Pancreas (tissue), 10 donors: ENCODE data around the gene OR51M1. TPM values are rescaled to one million over a fixed set of nuclear protein-coding genes. Genes with fewer than 3 reads are reported as not detected.

Experiments
- ATAC-seq, 4 donors: fragments of 200-7000 bp; cut with Tn5 transposase; one replicate each; pipeline versions ENCODE4 v1.8.0 to v1.9.1; 2020; ENCODE audit warnings: mild to moderate bottlenecking in 4 of 4, moderate library complexity in 4 of 4
- DNase-seq, 6 donors: peaks; one replicate each; pipeline ENCODE4 v3.0.0-alpha.2; 2020
- FAIRE-seq: peaks from 2 replicates; lab custom pipeline; 2012; peaks lifted over from hg19 to GRCh38; lab: Jason Lieb, UNC
- H3K27ac ChIP-seq, 4 donors: fragments of 200-600 bp; sonication (generic); 1 replicate in 3 of 4; 2 replicates in 1 of 4; pipeline versions ENCODE4 v1.5.0 to v1.8.0; 2020
- H3K27me3 ChIP-seq, 4 donors: fragments of 200-600 bp; one replicate each; pipeline ENCODE4 v1.8.0; 2021
- H3K36me3 ChIP-seq, 3 donors: fragments of 200-600 bp; sonication (generic) in 1 of 3; one replicate each; pipeline versions ENCODE4 v1.5.0 to v1.8.0; 2020 to 2021
- H3K4me1 ChIP-seq, 3 donors: fragments of 200-600 bp; one replicate each; pipeline ENCODE4 v1.8.0; 2021
- H3K4me3 ChIP-seq, 4 donors: fragments of 200-600 bp; sonication (generic) in 2 of 4; one replicate each; pipeline versions ENCODE4 v1.5.0 to v1.8.0; 2020 to 2021
- H3K9me3 ChIP-seq, 4 donors: fragments of 200-600 bp; one replicate each; pipeline ENCODE4 v1.8.0; 2021
- WGBS, 2 donors: extraction: QIAGEN DNeasy Blood & Tissue Kit; methylation state at CpG; one replicate each; pipeline ENCODE4 v1.1.7; 2013; 5-methylcytosine and 5-hydroxymethylcytosine counted together
- intact Hi-C, 3 donors: fragments of 100-400 bp; cut with DNase I; formaldehyde crosslinking; loops; one replicate each; pipeline versions ENCODE4 v1.11.1 to v1.14.2; 2022
- polyA plus RNA-seq, 2 donors: library from polyadenylated mRNA; stranded (reverse); fragments of 200-250 nt; gene quantifications; one replicate each; pipeline ENCODE4 v1.2.3, GENCODE V29; 2013
- total RNA-seq, 6 donors: library from RNA; stranded (reverse); fragmentation: NEBNext Ultra II Directional in 4 of 6; extraction: Animal tissue kit (Norgen Biotek cat#: 25700) in 4 of 6; gene quantifications; one replicate each; pipeline versions ENCODE4 v1.2.1 to v1.2.4, GENCODE V29; 2021 to 2023
- TF ChIP-seq, protein P1 (sequence below), 4 donors: fragments of 200-600 bp; sonication (generic) in 3 of 4; IDR thresholded peaks; one replicate each; pipeline versions ENCODE4 v1.5.0 to v1.8.0; 2021; ENCODE audit warnings: antibody characterized with exemption in 4 of 4
- donor health status: healthy with polysubstance abuse.
- donor health status: DM: no; HTN: no; CAD: no; lungs with moderate emphysema.
- donor health status: DM: no; HTN: no; CAD: no.
- donor health status: control.
- donor health status: control.
- donor health status: Bipolar disorder and iron deficiency.
- donor health status: DM: yes; HTN: yes; CAD: no.
- donor health status: DM: no; HTN: no; CAD: no.
- donor health status: DM: no; HTN: no; CAD: no.
- donor health status: DM: yes; HTN: yes; CAD: no.

OR51M1 gene
- total and polyA plus RNA-seq, 8 donors, result not detected

DNA sequence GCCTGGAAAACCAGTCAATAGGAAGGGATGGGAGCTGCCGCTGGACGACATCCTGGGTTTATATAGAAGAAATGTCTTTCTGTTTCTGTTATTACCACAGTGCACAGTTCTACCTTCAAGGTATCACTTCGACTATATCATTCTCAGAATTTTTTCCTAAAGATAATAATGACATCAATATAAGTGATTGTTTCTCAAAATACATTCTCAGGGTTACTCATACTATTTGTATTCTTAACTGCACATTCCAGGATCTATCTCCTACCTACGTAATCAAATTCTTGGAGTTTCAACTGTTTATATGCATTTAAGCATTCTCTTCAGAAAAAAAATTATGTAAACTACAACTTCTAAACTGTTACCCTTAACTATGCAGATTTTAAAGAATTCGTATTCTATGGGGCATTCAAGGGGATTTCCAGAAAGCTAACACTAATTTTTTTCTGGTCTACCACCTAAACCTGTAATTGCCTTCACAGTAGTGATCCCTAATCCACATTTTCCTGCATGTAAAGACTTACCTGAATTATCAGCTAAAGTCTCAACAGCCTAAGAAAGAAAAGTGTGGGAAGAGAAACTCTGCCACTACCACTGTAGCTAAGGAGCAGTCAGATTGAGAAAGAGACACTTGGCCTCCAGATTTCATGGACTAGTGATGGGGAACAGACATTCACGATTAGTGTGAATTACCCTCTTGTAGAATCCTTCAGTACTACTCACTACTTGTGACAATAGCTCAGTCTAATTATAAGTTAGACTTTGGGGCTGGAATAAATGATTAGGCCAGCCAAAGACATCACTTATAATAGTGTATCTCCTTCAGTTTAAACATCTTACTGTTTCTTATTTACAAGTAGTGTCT, 39.9 kb upstream of the OR51M1 start, which contains the start of gene OR51B5:
OR51B5 (minus strand) TSS at position 51 of the 862 bp plus-strand sequence; CDS start at position 51, 0 bp downstream.
- intact Hi-C loops, result no loop called here
- Histone ChIP-seq H3K36me3 (no peaks in the 10 kb centered on the region), H3K4me3 (no peak within 1 kb of the TSS), H3K27me3 (no peaks in the 10 kb centered on the region), H3K27ac (no peak within 1 kb of the TSS), H3K4me1 (no peaks in the 10 kb centered on the region), H3K9me3 (no peaks in the 10 kb centered on the region)
- DNase-seq (no peak), ATAC-seq (no peak), FAIRE-seq (no peak)
- WGBS, 2 donors, result 58 to 70% methylated on average over 6 of the region's 6 CpGs
- TF ChIP-seq, protein P1, sequence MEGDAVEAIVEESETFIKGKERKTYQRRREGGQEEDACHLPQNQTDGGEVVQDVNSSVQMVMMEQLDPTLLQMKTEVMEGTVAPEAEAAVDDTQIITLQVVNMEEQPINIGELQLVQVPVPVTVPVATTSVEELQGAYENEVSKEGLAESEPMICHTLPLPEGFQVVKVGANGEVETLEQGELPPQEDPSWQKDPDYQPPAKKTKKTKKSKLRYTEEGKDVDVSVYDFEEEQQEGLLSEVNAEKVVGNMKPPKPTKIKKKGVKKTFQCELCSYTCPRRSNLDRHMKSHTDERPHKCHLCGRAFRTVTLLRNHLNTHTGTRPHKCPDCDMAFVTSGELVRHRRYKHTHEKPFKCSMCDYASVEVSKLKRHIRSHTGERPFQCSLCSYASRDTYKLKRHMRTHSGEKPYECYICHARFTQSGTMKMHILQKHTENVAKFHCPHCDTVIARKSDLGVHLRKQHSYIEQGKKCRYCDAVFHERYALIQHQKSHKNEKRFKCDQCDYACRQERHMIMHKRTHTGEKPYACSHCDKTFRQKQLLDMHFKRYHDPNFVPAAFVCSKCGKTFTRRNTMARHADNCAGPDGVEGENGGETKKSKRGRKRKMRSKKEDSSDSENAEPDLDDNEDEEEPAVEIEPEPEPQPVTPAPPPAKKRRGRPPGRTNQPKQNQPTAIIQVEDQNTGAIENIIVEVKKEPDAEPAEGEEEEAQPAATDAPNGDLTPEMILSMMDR (IDR thresholded peaks at IDR 0.05), result no peak

GRCh38 chr11:5345831-5346230, 37.8 kb upstream of the OR51M1 start:
- ATAC-seq, result no peak
- H3K4me3 ChIP-seq, result no peak overlapping the region
- H3K27ac ChIP-seq, result no peak overlapping the region
- no peaks in the 10 kb centered on the region for H3K9me3 ChIP-seq
- TF ChIP-seq, protein P1 (IDR thresholded peaks at IDR 0.05), result no peak
- H3K4me1 ChIP-seq, result no peaks in the 10 kb centered on the region
- WGBS, 2 donors, result 40 to 54% methylated on average over 3 of the region's 3 CpGs
- H3K36me3 ChIP-seq, result no peaks in the 10 kb centered on the region
- no peaks in the 10 kb centered on the region for H3K27me3 ChIP-seq
- no peak for DNase-seq
- intact Hi-C loops, result no loop called here
- FAIRE-seq, result no peak

- Histone ChIP-seq H3K4me3 (no peak overlapping the region), H3K27me3 (no peaks in the 10 kb centered on the region), H3K36me3 (no peaks in the 10 kb centered on the region), H3K27ac (no peak overlapping the region), H3K4me1 (no peaks in the 10 kb centered on the region), H3K9me3 (no peaks in the 10 kb centered on the region)
- TF ChIP-seq, protein P1 (IDR thresholded peaks at IDR 0.05), result no peak
- intact Hi-C loops, result no loop called here
- DNase-seq, result no peak
- no peak for ATAC-seq
- FAIRE-seq, result no peak
- WGBS, 2 donors, result 21 to 22% methylated on average over 3 of the region's 3 CpGs
Measured at GRCh38 chr11:5348551-5349194, 34.9 kb upstream of the OR51M1 start.

DNA sequence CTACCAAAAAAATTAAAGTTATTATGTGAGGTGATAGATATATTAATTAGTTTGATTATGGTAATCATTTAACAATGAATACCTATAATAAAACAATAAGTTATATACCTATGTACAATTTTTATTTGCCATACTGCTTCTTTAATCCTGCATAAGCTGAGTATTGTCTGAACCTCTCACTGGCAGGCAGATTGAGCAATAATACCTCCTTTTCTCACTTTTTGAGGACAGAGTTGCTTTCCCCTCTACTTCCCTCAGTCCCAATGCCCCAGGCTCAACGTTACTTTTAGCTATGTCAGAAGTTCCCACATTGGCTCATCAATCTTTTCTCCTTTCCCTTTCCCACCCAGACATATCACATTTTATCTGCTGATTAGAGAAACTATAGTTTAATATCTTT, 34.1 kb upstream of the OR51M1 start:
- 27 to 28% methylated on average over 1 of the region's 1 CpG for WGBS, 2 donors
- intact Hi-C loops, result no loop called here
- FAIRE-seq (no peak), DNase-seq (no peak), ATAC-seq (no peak)
- no peaks in the 10 kb centered on the region for H3K36me3 ChIP-seq
- no peak overlapping the region for H3K4me3 ChIP-seq
- no peak overlapping the region for H3K27ac ChIP-seq
- no peaks in the 10 kb centered on the region for H3K9me3 ChIP-seq
- H3K4me1 ChIP-seq, result no peaks in the 10 kb centered on the region
- H3K27me3 ChIP-seq, result no peaks in the 10 kb centered on the region
- TF ChIP-seq, protein P1 (IDR thresholded peaks at IDR 0.05), result no peak
